HG03060 (cell line): ENCODE data around the gene CCL25.

ENCODE experiments used
- ATAC-seq: cut with Tn5 transposase; IDR thresholded peaks from one replicate; pipeline ENCODE4 v1.9.1; 2021; ENCODE audit warnings: low read depth, moderate number of reproducible peaks; ENCODE audit not compliant: unreplicated experiment

CCL25 gene

DNA sequence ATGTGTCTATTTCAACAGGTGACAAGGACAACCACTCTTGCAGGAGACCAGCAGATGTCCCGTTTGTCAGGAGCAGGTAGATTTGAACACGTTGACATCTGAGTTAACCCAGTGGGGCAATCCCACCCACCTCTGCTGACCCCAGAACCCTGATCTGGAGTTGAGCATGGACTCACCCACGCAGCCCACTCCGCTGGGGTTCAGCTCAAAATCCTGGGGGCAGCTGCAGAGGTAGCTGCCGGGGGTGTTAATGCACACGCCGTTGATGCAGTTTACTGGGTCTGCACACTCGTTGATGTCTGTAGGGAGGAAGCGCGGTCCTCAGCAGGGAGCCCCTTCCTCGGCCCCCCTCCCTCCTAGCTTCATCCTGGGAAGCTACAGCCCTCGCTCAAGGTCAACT, 56.9 kb downstream of the CCL25 start:
- no peak for ATAC-seq

GRCh38 chr19:8109890-8110662, 57.5 kb downstream of the CCL25 start:
- no peak for ATAC-seq

DNA sequence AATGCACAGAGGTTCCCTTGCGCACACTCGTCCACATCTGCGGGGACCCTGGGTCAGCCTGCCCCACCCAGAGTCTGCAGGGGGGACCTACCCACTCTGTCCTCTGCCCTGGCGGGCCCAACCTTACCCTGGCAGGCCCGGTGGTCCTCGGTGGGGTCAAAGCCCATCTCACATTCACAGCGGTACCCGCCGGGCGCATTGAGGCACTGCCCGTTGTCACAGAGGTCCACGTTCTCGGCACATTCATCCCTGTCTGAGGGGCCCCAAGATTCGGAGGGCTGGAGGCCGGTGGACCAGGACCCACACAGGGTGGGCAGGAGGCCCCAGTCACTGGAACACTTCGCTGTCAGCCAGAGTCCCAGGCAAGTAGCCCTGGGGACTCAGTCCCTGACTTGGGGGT, 58.4 kb downstream of the CCL25 start:
- no peak for ATAC-seq

- no peak for ATAC-seq
Measured at GRCh38 chr19:8111376-8111775, 58.8 kb downstream of the CCL25 start.
